ENCODE results near the gene GSTCD.

DNA sequence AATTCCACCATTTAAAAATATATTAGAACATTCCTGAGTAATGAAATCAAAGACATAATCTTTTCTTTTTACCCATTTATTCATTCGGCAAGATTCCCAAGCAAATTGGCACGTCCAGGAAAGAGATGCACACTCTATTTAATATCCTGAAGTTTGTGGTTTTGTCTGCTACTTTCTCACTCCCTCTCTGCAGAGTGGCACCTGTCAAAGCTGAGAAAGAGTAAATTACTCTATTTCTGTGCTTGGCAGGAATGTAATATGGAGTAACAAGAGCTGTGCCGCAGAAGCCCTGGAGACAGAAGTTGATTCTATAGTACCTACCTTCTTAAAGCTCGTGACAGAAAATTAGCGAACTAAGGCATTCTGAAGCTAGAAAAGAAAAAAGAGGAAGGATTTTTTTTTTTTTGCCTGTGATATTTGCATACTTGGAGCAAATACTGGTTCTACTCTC lies 5.5 kb downstream of the GSTCD start:
- TF ChIP-seq, protein P1, sequence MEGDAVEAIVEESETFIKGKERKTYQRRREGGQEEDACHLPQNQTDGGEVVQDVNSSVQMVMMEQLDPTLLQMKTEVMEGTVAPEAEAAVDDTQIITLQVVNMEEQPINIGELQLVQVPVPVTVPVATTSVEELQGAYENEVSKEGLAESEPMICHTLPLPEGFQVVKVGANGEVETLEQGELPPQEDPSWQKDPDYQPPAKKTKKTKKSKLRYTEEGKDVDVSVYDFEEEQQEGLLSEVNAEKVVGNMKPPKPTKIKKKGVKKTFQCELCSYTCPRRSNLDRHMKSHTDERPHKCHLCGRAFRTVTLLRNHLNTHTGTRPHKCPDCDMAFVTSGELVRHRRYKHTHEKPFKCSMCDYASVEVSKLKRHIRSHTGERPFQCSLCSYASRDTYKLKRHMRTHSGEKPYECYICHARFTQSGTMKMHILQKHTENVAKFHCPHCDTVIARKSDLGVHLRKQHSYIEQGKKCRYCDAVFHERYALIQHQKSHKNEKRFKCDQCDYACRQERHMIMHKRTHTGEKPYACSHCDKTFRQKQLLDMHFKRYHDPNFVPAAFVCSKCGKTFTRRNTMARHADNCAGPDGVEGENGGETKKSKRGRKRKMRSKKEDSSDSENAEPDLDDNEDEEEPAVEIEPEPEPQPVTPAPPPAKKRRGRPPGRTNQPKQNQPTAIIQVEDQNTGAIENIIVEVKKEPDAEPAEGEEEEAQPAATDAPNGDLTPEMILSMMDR (conservative IDR thresholded peaks at IDR 0.05) = no peak
- TF ChIP-seq ZFX (IDR thresholded peaks at IDR 0.05) = no peak

Data from C4-2B (cell line).